ENCODE results near the gene HPGDS.
"Not testable (repeated sequence)": the region's sequence is repeated elsewhere in the genome, so short reads cannot be mapped to it uniquely, and the experiment has no call there.

GRCh38 chr4:94382891-94383290, 40.3 kb upstream of the HPGDS start:
- not testable (repeated sequence) for TF ChIP-seq EZH2 (IDR thresholded peaks at IDR 0.05); POLR2AphosphoS5 (IDR thresholded peaks at IDR 0.05; ENCODE audit: borderline replicate concordance, low read depth, low read length); FOXP2 (optimal IDR thresholded peaks at IDR 0.05; ENCODE audit: control extremely low read depth, extremely low read length, insufficient read depth)
